Keratinocyte (primary cell): ENCODE data around the gene PIN1. TPM values are rescaled to one million over a fixed set of nuclear protein-coding genes. Genes with fewer than 3 reads are reported as not detected.

Source experiments
- DNase-seq: peaks from one replicate; pipeline ENCODE4 v3.0.0-alpha.2; 2011; ENCODE audit warnings: low read depth, missing footprints, low spot score
- FAIRE-seq: peaks from 2 replicates; lab custom pipeline; 2011; peaks lifted over from hg19 to GRCh38; lab: Jason Lieb, UNC
- H2AFZ ChIP-seq: 2 replicates; pipeline ENCODE4 v1.6.0; 2012; ENCODE audit warnings: low read length, control low read depth, inconsistent platforms; ENCODE audit not compliant: control insufficient read depth
- H3K27ac ChIP-seq: 2 replicates; pipeline ENCODE4 v1.5.1; 2011; ENCODE audit warnings: low read length; ENCODE audit not compliant: control insufficient read depth, insufficient read depth
- H3K27me3 ChIP-seq: 3 replicates; pipeline ENCODE4 v1.6.0; 2011; ENCODE audit warnings: low read length; ENCODE audit not compliant: control insufficient read depth, insufficient read depth; ENCODE audit errors: extremely low read depth
- H3K36me3 ChIP-seq, 2 experiments: 2 replicates in 1 of 2; 3 replicates in 1 of 2; pipeline ENCODE4 v1.5.1; 2011; ENCODE audit warnings: low read length in 2 of 2, mild to moderate bottlenecking in 1 of 2; ENCODE audit not compliant: control insufficient read depth in 2 of 2, insufficient read depth in 2 of 2; ENCODE audit errors: extremely low read depth in 1 of 2
- H3K4me1 ChIP-seq: 3 replicates; pipeline ENCODE4 v1.5.1; 2011; ENCODE audit warnings: low read length; ENCODE audit not compliant: control insufficient read depth, insufficient read depth; ENCODE audit errors: extremely low read depth
- H3K4me2 ChIP-seq: 3 replicates; pipeline ENCODE4 v1.6.0; 2011; ENCODE audit warnings: low read depth, low read length; ENCODE audit not compliant: control insufficient read depth, insufficient read depth; ENCODE audit errors: extremely low read depth
- H3K4me3 ChIP-seq, 3 experiments: fragments of 200-600 bp in 1 of 3; sonication (generic) in 1 of 3; 2 replicates in 2 of 3; 3 replicates in 1 of 3; pipeline ENCODE4 v1.5.1; 2011 to 2016; ENCODE audit warnings: low read length in 3 of 3, mild to moderate bottlenecking in 3 of 3, control low read depth in 2 of 3, inconsistent platforms in 1 of 3, low read depth in 1 of 3, mixed read lengths in 1 of 3, mixed run types in 1 of 3, moderate library complexity in 1 of 3; ENCODE audit not compliant: control insufficient read depth in 2 of 3, insufficient read depth in 2 of 3; ENCODE audit errors: extremely low read depth in 1 of 3
- H3K79me2 ChIP-seq: 2 replicates; pipeline ENCODE4 v1.6.0; 2012; ENCODE audit warnings: low read length; ENCODE audit not compliant: control insufficient read depth, insufficient read depth
- H3K9ac ChIP-seq: 3 replicates; pipeline ENCODE4 v1.6.0; 2011; ENCODE audit warnings: low read length; ENCODE audit not compliant: control insufficient read depth, insufficient read depth; ENCODE audit errors: extremely low read depth
- H3K9me1 ChIP-seq: 3 replicates; pipeline ENCODE4 v1.6.0; 2011; ENCODE audit warnings: low read length; ENCODE audit not compliant: control insufficient read depth, insufficient read depth; ENCODE audit errors: extremely low read depth
- H3K9me3 ChIP-seq: 2 replicates; pipeline ENCODE4 v1.5.1; 2012; ENCODE audit warnings: low read depth, low read length; ENCODE audit not compliant: control insufficient read depth
- H4K20me1 ChIP-seq: 3 replicates; pipeline ENCODE4 v1.6.0; 2011; ENCODE audit warnings: low read length; ENCODE audit not compliant: control insufficient read depth, insufficient read depth; ENCODE audit errors: extremely low read depth
- EZH2 ChIP-seq: IDR thresholded peaks from one replicate; pipeline ENCODE4 v1.6.1; 2012; ENCODE audit warnings: inconsistent platforms, mild to moderate bottlenecking, low read length, moderate library complexity
- dilution Hi-C: fragments of 300-500 bp; cut with MboI; formaldehyde crosslinking; loops from one replicate; pipeline ENCODE4 v1.7.0; 2020; ENCODE audit warnings: low sequenced_read_pairs; ENCODE audit not compliant: extremely low pct_ligation_motif_present
- polyA plus RNA-seq, 5 experiments: library from polyadenylated mRNA; depleted of rRNA in 3 of 5; stranded (reverse) in 3 of 5; stranded (forward) in 1 of 5; unstranded in 1 of 5; fragments of >200 nt; gene quantifications; 1 replicate in 1 of 5; 2 replicates in 3 of 5; 3 replicates in 1 of 5; pipeline versions ENCODE4 v1.2.1 to v1.2.3, GENCODE V29; 2011 to 2012; ENCODE audit warnings: missing spikeins in 2 of 5, low read depth in 1 of 5, low replicate concordance in 1 of 5
- TF ChIP-seq, protein P1 (sequence below), 3 experiments: IDR thresholded peaks in 1 of 3; conservative IDR thresholded peaks in 1 of 3; optimal IDR thresholded peaks in 1 of 3; 2 replicates in 2 of 3; 3 replicates in 1 of 3; pipeline versions ENCODE3 to v1.5.1; 2011; ENCODE audit warnings: low read length in 3 of 3, mild to moderate bottlenecking in 3 of 3, moderate library complexity in 2 of 3, control low read depth in 1 of 3, inconsistent platforms in 1 of 3; ENCODE audit not compliant: insufficient read depth in 2 of 3; ENCODE audit errors: extremely low read depth in 1 of 3

Gene PIN1
- polyA plus RNA-seq, 1 donor (not counting 4 experiments of a cell fraction or from before 2014, with no cell fraction given), result 39.8 TPM

DNA sequence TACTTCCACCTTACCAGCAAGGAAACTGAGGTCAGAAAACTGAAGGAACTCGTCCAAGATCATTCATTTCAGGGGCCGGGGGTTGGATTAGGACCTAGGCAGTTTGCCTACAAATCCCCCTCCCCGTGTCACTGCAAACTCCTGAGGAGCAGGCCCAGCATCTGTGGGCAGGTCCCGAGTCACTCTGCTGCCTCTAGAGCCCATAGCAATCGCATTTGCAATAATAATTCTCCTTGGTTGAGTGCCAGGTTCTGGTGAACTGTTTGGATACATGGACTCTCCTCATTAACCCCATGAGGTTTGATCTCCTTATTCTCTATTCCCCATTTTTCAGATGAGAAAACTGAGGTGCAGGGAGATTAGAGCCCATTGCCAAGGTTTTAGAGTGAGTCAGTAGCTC lies 903 bp downstream of the PIN1 start:
- H3K4me1 ChIP-seq, result peaks cover 8% of the 10 kb centered on the region
- H3K27ac ChIP-seq, result peak overlapping the region; percentile 17
- peak overlapping the region; percentile 99 for H3K4me2 ChIP-seq
- H3K9me1 ChIP-seq, result no peaks in the 10 kb centered on the region
- H4K20me1 ChIP-seq, result no peaks in the 10 kb centered on the region
- dilution Hi-C loops, result no loop called here
- FAIRE-seq (no peak), DNase-seq (no peak)
- peaks cover 19% of the 10 kb centered on the region for H3K79me2 ChIP-seq
- H3K36me3 ChIP-seq, result peaks cover 12 to 16% of the 10 kb centered on the region in 2 experiments
- no peak for TF ChIP-seq EZH2
- TF ChIP-seq, protein P1, sequence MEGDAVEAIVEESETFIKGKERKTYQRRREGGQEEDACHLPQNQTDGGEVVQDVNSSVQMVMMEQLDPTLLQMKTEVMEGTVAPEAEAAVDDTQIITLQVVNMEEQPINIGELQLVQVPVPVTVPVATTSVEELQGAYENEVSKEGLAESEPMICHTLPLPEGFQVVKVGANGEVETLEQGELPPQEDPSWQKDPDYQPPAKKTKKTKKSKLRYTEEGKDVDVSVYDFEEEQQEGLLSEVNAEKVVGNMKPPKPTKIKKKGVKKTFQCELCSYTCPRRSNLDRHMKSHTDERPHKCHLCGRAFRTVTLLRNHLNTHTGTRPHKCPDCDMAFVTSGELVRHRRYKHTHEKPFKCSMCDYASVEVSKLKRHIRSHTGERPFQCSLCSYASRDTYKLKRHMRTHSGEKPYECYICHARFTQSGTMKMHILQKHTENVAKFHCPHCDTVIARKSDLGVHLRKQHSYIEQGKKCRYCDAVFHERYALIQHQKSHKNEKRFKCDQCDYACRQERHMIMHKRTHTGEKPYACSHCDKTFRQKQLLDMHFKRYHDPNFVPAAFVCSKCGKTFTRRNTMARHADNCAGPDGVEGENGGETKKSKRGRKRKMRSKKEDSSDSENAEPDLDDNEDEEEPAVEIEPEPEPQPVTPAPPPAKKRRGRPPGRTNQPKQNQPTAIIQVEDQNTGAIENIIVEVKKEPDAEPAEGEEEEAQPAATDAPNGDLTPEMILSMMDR (optimal IDR thresholded peaks at IDR 0.05 in 1 of 3, IDR thresholded peaks at IDR 0.05 in 1 of 3, conservative IDR thresholded peaks at IDR 0.05 in 1 of 3; ENCODE audit: extremely low read depth in 1 of 3, insufficient read depth in 2 of 3, low read length in 3 of 3), result peak in 1 of 3 experiments; percentile 16
- no peaks in the 10 kb centered on the region for H3K9me3 ChIP-seq
- no peak overlapping the region for H2AFZ ChIP-seq
- peak overlapping the region; percentile 77 for H3K9ac ChIP-seq
- no peaks in the 10 kb centered on the region for H3K27me3 ChIP-seq
- H3K4me3 ChIP-seq, result peak overlapping the region; percentile 88 to 94 (median 92)

DNA sequence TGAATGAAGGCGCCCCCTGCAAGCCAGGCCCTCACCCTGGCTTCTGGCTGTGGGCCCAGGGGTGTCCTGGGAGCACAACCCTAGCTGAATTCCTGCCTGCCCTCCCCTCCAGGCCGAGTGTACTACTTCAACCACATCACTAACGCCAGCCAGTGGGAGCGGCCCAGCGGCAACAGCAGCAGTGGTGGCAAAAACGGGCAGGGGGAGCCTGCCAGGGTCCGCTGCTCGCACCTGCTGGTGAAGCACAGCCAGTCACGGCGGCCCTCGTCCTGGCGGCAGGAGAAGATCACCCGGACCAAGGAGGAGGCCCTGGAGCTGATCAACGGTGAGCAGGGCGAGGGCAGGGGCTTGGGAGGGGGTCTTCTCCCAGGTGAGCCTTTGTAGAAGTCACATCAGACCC lies 3.2 kb downstream of the PIN1 start:
- no peak for DNase-seq
- dilution Hi-C loops, result no loop called here
- FAIRE-seq, result no peak
- peaks cover 8% of the 10 kb centered on the region for H3K4me1 ChIP-seq
- H4K20me1 ChIP-seq, result no peaks in the 10 kb centered on the region
- H3K9me3 ChIP-seq, result no peaks in the 10 kb centered on the region
- H2AFZ ChIP-seq, result no peak overlapping the region
- no peaks in the 10 kb centered on the region for H3K27me3 ChIP-seq
- peaks cover 21 to 23% of the 10 kb centered on the region in 2 experiments for H3K36me3 ChIP-seq
- H3K4me3 ChIP-seq, result no peak overlapping the region
- H3K4me2 ChIP-seq, result no peak overlapping the region
- no peak overlapping the region for H3K27ac ChIP-seq
- TF ChIP-seq EZH2, result no peak
- TF ChIP-seq, protein P1 (optimal IDR thresholded peaks at IDR 0.05 in 1 of 3, IDR thresholded peaks at IDR 0.05 in 1 of 3, conservative IDR thresholded peaks at IDR 0.05 in 1 of 3; ENCODE audit: extremely low read depth in 1 of 3, insufficient read depth in 2 of 3, low read length in 3 of 3), result no peak
- H3K9me1 ChIP-seq, result no peaks in the 10 kb centered on the region
- H3K9ac ChIP-seq, result no peak overlapping the region
- H3K79me2 ChIP-seq, result peaks cover 17% of the 10 kb centered on the region
